Panc1 (cell line): Measurements from ENCODE around the gene PXT1.

ENCODE experiments used
- CTCF ChIP-seq: fragments of 450-650 bp; IDR thresholded peaks from 2 replicates; pipeline ENCODE4 v1.5.1; 2017; ENCODE audit warnings: mild to moderate bottlenecking
- POLR2AphosphoS5 ChIP-seq: IDR thresholded peaks from 2 replicates; pipeline ENCODE4 v1.6.1; 2012; ENCODE audit warnings: mild to moderate bottlenecking, low read depth, low read length, moderate library complexity
- TF ChIP-seq, protein P1 (sequence below), 2 experiments: IDR thresholded peaks; 2 replicates each; pipeline ENCODE4 v1.6.1; 2011 to 2012; ENCODE audit warnings: low read depth in 2 of 2, control low read depth in 1 of 2, low read length in 1 of 2, mild to moderate bottlenecking in 1 of 2, moderate library complexity in 1 of 2; ENCODE audit not compliant: insufficient read depth in 1 of 2

DNA sequence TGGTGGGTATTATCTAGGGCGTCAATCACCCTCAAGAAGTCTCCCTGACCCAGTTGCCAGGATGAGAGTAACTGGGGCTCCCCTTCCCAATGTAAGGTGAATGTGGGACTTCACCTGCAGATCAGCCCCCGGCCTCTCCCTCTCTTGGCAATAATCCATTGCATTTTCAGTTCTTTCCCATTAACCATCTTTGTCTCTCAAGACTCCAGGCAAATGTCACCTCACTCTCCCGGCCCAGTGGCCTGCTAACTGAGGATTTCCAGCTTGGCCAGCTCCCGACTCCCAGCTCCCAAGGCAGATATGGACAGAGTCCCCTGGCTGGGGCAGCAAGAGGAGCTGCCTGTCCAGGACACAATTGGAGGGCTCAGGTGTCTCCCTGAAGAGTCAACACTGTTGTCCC lies 62.5 kb downstream of the PXT1 start:
- TF ChIP-seq CTCF: no peak
- TF ChIP-seq, protein P1, sequence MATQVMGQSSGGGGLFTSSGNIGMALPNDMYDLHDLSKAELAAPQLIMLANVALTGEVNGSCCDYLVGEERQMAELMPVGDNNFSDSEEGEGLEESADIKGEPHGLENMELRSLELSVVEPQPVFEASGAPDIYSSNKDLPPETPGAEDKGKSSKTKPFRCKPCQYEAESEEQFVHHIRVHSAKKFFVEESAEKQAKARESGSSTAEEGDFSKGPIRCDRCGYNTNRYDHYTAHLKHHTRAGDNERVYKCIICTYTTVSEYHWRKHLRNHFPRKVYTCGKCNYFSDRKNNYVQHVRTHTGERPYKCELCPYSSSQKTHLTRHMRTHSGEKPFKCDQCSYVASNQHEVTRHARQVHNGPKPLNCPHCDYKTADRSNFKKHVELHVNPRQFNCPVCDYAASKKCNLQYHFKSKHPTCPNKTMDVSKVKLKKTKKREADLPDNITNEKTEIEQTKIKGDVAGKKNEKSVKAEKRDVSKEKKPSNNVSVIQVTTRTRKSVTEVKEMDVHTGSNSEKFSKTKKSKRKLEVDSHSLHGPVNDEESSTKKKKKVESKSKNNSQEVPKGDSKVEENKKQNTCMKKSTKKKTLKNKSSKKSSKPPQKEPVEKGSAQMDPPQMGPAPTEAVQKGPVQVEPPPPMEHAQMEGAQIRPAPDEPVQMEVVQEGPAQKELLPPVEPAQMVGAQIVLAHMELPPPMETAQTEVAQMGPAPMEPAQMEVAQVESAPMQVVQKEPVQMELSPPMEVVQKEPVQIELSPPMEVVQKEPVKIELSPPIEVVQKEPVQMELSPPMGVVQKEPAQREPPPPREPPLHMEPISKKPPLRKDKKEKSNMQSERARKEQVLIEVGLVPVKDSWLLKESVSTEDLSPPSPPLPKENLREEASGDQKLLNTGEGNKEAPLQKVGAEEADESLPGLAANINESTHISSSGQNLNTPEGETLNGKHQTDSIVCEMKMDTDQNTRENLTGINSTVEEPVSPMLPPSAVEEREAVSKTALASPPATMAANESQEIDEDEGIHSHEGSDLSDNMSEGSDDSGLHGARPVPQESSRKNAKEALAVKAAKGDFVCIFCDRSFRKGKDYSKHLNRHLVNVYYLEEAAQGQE (IDR thresholded peaks at IDR 0.05; ENCODE audit: insufficient read depth in 1 of 2, low read depth in 2 of 2, low read length in 1 of 2): no peak
- TF ChIP-seq POLR2AphosphoS5: no peak
